ENCODE measurements around the gene C2orf69.

Gene C2orf69

DNA sequence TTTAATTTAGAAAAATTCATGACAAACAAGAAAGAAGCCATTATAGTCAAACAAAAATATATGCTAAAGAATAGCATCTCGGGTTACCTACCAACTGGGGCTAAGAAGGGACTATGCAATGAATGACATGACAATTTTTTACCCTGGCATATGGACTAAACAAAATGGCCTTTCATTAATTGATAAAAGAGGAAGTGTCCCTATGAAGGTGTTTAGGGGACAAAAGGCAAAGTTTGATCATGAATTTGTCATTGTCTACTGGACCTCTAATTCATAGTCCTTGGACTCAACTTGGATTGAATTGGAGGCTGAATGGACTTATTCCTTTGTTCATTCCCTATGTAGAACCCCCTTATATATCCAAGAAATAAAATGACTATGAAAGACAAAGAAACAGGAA lies 57.0 kb downstream of the C2orf69 start:
- no peak for DNase-seq (ENCODE audit: low spot score)

GRCh38 chr2:199972088-199972626 lies 61.1 kb downstream of the C2orf69 start:
- DNase-seq (ENCODE audit: low spot score), result no peak

DNA sequence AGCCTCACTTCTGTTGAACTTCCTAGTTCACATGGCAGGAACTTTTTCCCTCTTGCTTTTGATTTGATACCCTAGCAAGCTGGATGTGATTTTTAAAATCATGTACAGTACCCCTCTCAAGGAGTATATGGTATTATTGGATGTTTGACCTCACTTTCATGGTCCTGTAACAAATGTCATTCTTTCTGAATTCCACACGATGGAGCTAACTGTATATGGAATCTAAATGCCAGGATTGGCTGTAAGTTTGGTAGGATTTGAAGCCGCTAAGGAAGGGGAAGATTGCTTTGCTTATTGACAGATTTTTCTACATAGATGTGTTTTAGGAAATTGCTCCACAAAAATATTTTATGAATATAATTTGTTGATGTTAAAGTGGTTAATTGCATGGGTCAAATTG lies 62.6 kb downstream of the C2orf69 start:
- DNase-seq (ENCODE audit: low spot score), result peak; percentile 69

GRCh38 chr2:199975273-199975895 lies 64.3 kb downstream of the C2orf69 start:
- no peak for DNase-seq (ENCODE audit: low spot score)

Data from pons (tissue), 1 donor.